Spinal cord (tissue), 10 donors: ENCODE data around the gene PRSS21. TPM values are rescaled to one million over a fixed set of nuclear protein-coding genes. Genes with fewer than 3 reads are reported as not detected.
A peak's percentile ranks its signal among the peaks of the same experiment; 100 is the strongest.

ENCODE experiments used
- DNase-seq, 6 donors: peaks; one replicate each; pipeline versions ENCODE4 v3.0.0 to v3.0.0-alpha.2; 2013 to 2015; ENCODE audit warnings: low spot score in 6 of 6, low read depth in 4 of 6
- H3K27ac ChIP-seq: one replicate; pipeline ENCODE4 v1.5.1; 2013; ENCODE audit warnings: low read depth, low read length, control low read depth
- H3K27me3 ChIP-seq: one replicate; pipeline ENCODE4 v1.6.1; 2013; ENCODE audit warnings: low read length; ENCODE audit not compliant: control insufficient read depth, insufficient read depth
- H3K36me3 ChIP-seq: one replicate; pipeline ENCODE4 v1.6.1; 2013; ENCODE audit warnings: low read length; ENCODE audit not compliant: control insufficient read depth, insufficient read depth
- H3K4me1 ChIP-seq: one replicate; pipeline ENCODE4 v1.6.1; 2013; ENCODE audit warnings: low read length; ENCODE audit not compliant: control insufficient read depth, insufficient read depth
- H3K4me3 ChIP-seq: one replicate; pipeline ENCODE4 v1.5.1; 2013; ENCODE audit warnings: low read depth, low read length, control low read depth
- H3K9me3 ChIP-seq: one replicate; pipeline ENCODE4 v1.6.1; 2013; ENCODE audit warnings: low read length; ENCODE audit not compliant: control insufficient read depth, insufficient read depth
- WGBS: methylation state at CpG from one replicate; pipeline ENCODE4 v1.1.5; 2013; ENCODE audit warnings: missing lambda C conversion rate; ENCODE audit not compliant: insufficient coverage; 5-methylcytosine and 5-hydroxymethylcytosine counted together
- polyA plus RNA-seq, 2 donors: library from polyadenylated mRNA; unstranded; fragments of 120-200 nt; gene quantifications; one replicate each; pipeline ENCODE4 v1.2.1, GENCODE V29; 2013; ENCODE audit not compliant: insufficient read length in 2 of 2
- total RNA-seq, 2 donors: library from RNA; depleted of rRNA in 1 of 2; stranded (reverse); fragments of 120-200 nt in 1 of 2; fragments of >200 nt in 1 of 2; gene quantifications; one replicate each; pipeline versions ENCODE4 v1.2.3 to v1.2.4, GENCODE V29; 2013 to 2014
- donor health status: healthy.

The PRSS21 gene
- total and polyA plus RNA-seq, 4 donors = 0.28 TPM; not detected in 3

GRCh38 chr16:2824626-2825025, 7.6 kb downstream of the PRSS21 start:
- Histone ChIP-seq H3K27me3 (peaks cover 4% of the 10 kb centered on the region), H3K4me3 (no peak overlapping the region), H3K27ac (no peak overlapping the region), H3K9me3 (no peaks in the 10 kb centered on the region), H3K36me3 (no peaks in the 10 kb centered on the region), H3K4me1 (peaks cover 10% of the 10 kb centered on the region)
- DNase-seq = no peak
- 81% methylated on average over 10 of the region's 10 CpGs for WGBS

GRCh38 chr16:2825049-2825742, 8.2 kb downstream of the PRSS21 start:
- Histone ChIP-seq H3K27me3 (peaks cover 4% of the 10 kb centered on the region), H3K27ac (no peak overlapping the region), H3K4me3 (no peak overlapping the region), H3K9me3 (no peaks in the 10 kb centered on the region), H3K36me3 (no peaks in the 10 kb centered on the region), H3K4me1 (peaks cover 10% of the 10 kb centered on the region)
- no peak for DNase-seq
- WGBS = 80% methylated on average over 15 of the region's 26 CpGs

DNA sequence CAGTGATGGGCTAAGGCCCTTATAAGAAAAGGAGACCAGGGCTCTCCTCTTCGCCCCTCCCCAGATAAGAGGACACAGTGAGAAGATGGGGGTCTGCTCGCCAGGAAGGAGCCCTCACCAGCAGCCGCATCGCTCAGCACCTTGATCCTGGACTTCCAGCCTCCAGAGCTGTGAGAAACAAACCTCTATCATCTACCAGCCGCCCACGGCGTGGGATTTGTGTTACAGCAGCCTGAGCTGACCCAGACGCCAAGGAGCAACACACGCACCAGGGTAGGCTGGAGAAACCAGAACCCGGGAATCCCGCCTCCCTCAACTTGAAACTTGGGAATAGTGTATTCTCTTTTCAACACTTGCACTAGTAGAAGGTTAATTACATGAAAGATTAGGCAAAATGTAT, 8.9 kb downstream of the PRSS21 start:
- no peak overlapping the region for H3K27ac ChIP-seq
- no peaks in the 10 kb centered on the region for H3K36me3 ChIP-seq
- no peak for DNase-seq
- H3K9me3 ChIP-seq = no peaks in the 10 kb centered on the region
- WGBS = 77% methylated on average over 7 of the region's 11 CpGs
- peaks cover 4% of the 10 kb centered on the region for H3K27me3 ChIP-seq
- peaks cover 10% of the 10 kb centered on the region for H3K4me1 ChIP-seq
- H3K4me3 ChIP-seq = no peak overlapping the region

GRCh38 chr16:2826591-2827373, 9.7 kb downstream of the PRSS21 start:
- H3K9me3 ChIP-seq = no peaks in the 10 kb centered on the region
- no peak overlapping the region for H3K4me3 ChIP-seq
- H3K27ac ChIP-seq = no peak overlapping the region
- peaks cover 10% of the 10 kb centered on the region for H3K4me1 ChIP-seq
- no peaks in the 10 kb centered on the region for H3K36me3 ChIP-seq
- peaks cover 3% of the 10 kb centered on the region for H3K27me3 ChIP-seq
- no peak for DNase-seq
- 71% methylated on average over 18 of the region's 19 CpGs for WGBS

- Histone ChIP-seq H3K36me3 (no peaks in the 10 kb centered on the region), H3K27me3 (no peaks in the 10 kb centered on the region), H3K4me3 (no peak overlapping the region), H3K9me3 (no peaks in the 10 kb centered on the region), H3K4me1 (peaks cover 10% of the 10 kb centered on the region), H3K27ac (no peak overlapping the region)
- 72% methylated on average over 14 of the region's 15 CpGs for WGBS
- peak in 1 of 6 donors; percentile 61 for DNase-seq
These were observed 10.3 kb downstream of the PRSS21 start for GRCh38 chr16:2827374-2827791.

- DNase-seq = no peak
- no peak overlapping the region for H3K4me3 ChIP-seq
- 66% methylated on average over 12 of the region's 14 CpGs for WGBS
These were observed 10.9 kb downstream of the PRSS21 start for GRCh38 chr16:2827831-2828520.

DNA sequence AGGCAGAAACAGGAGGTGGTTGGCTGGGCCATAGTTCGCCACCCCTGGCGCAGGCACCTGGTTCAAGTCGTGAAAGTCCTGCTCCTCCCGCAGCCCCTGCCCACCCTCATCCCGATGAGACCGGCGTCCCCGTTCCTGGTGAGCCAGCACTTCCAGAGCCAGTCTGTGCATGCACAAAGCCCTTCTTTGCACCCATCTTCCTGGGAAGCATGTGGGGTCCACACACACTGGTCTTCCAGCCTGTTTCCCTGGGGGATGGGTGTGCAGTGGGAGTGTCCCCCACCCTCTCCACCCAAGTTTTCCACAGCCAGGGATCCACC, 11.4 kb downstream of the PRSS21 start:
- H3K9me3 ChIP-seq = no peaks in the 10 kb centered on the region
- no peak overlapping the region for H3K27ac ChIP-seq
- no peak for DNase-seq
- 86% methylated on average over 8 of the region's 8 CpGs for WGBS
- no peaks in the 10 kb centered on the region for H3K36me3 ChIP-seq
- H3K4me3 ChIP-seq = no peak overlapping the region
- H3K4me1 ChIP-seq = peaks cover 10% of the 10 kb centered on the region
- peaks cover 5% of the 10 kb centered on the region for H3K27me3 ChIP-seq

More at GRCh38 chr16:2827831-2828520, 10.9 kb downstream of the PRSS21 start:
- H3K4me1 ChIP-seq = peaks cover 10% of the 10 kb centered on the region
- H3K27me3 ChIP-seq = peaks cover 4% of the 10 kb centered on the region
- H3K36me3 ChIP-seq = no peaks in the 10 kb centered on the region
- no peak overlapping the region for H3K27ac ChIP-seq
- H3K9me3 ChIP-seq = no peaks in the 10 kb centered on the region

DNA sequence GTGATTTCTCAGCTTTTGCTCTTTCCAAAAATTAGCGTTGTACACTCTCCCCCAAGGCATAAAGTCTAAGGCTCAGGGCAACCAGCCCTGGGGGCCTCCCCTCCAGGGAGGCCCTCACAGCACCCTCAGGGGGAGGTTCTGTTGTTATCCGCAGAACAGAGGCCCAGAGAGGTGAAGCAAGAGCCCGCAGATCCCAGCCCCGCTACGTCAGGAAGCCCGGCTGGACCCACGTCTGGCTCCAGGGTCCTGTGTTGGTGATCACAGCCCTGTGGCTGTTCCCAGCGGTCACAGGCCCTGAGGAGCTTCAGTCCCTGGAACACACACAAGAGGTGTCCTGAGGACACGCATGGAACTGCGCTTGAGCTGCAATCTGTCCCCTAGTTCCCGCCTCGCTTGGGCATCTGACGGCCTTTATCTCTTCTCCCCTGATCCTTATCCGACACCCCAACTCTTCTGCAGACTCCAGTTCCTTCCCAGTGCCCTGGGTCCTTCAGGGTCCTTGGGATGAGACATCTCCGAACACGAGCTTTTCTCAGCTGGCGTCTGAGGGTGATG, 11.9 kb downstream of the PRSS21 start:
- Histone ChIP-seq H3K4me1 (peaks cover 10% of the 10 kb centered on the region), H3K27me3 (peaks cover 5% of the 10 kb centered on the region), H3K27ac (no peak overlapping the region), H3K4me3 (no peak overlapping the region), H3K36me3 (no peaks in the 10 kb centered on the region), H3K9me3 (no peaks in the 10 kb centered on the region)
- DNase-seq = no peak
- 88% methylated on average over 15 of the region's 17 CpGs for WGBS

DNA sequence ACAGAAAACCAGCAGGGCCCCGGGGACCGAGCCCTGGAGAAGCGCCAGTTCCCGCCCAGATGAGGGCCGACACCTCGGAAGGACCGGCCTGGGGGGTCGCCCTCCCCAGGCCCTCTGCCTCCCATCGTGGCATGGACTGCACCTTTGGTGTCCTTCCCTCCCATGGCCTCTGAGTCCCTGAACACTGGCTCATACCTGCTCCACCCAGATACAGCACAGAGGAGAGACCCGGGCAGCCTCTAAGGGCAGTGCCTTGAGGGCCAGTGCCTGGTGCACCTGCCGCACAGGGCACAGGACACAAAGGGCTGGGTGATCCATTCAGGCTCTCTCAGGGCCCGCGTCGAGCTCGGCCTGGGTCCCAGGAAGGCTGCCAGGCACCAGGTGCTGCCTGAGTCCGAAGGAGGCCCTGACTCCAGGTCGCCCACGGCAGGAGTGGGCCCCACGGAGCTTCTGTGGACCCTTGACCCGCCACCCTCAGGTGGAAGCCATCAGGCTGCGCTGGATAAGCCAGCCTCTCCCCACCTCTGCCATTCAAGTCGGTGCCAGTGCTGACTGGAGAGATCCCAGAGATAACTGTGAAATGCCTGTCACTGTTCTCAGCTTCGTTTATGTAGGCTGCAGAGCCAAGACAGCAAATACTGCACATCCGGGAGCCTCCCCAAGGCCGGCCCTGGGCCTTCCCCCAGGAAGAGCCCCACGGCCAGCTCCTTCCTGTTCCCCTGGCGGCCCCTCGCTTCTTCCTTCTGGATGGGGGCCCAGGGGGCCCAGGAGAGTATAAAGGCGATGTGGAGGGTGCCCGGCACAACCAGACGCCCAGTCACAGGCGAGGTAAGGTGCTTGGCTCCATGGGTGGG, 12.7 kb downstream of the PRSS21 start, which contains the start of gene ZG16B:
TSS of gene ZG16B (plus strand) at position 803 of the 854 bp plus-strand sequence. CDS start 139 bp downstream, outside the sequence.
- peaks cover 5% of the 10 kb centered on the region for H3K27me3 ChIP-seq
- H3K9me3 ChIP-seq = no peaks in the 10 kb centered on the region
- peaks cover 10% of the 10 kb centered on the region for H3K4me1 ChIP-seq
- H3K27ac ChIP-seq = no peak within 1 kb of the TSS
- WGBS = 78% methylated on average over 30 of the region's 32 CpGs
- no peak within 1 kb of the TSS for H3K4me3 ChIP-seq
- no peaks in the 10 kb centered on the region for H3K36me3 ChIP-seq
- no peak for DNase-seq
